ENCODE data around the gene TTC1. TPM values are rescaled to one million over a fixed set of nuclear protein-coding genes. Genes with fewer than 3 reads are reported as not detected.

The TTC1 gene
- total and polyA plus RNA-seq, 12 donors = 32.7 to 131 (median 47.5) TPM

DNA sequence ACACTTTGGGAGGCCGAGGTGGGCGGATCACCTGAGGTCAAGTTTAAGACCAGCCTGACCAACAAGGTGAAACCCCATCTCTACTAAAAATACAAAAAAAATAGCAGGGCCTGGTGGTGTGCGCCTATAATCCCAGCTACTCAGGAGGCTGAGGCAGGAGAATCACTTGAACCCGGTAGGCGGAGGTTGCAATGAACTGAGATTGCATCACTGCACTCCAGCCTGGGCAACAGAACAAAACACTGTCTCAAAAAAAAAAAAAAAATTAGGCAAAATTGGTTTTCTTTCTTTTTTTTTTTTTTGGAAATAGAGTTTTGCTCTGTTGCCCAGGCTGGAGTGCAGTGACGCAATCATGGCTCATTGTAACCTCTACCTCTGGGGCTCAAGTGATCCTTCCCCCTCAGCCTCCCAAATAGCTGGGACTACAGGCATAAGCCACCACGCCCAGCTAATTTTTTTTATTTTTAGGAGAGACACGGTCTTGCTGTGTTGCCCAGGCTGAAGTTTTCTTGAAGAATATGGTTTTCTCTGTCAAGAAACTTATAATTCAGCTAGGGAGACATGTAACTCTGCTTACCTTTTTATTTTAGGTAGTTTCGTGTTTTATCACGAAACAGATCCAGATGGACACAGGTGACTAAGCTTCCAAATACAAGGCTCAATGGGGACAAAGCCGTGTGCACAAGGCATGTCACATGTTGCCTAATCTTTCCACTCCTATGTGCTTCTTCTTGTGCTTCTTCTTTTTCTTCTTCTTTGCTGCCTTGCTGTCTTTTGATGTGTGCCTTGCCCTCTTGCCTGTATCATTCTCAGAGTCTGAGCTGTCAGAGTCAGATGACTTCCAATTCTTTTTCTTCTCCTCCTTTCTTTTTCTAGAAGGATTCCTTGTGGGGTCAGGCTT lies 14.3 kb downstream of the TTC1 start:
- intact Hi-C loops (cut with DNase I) = loop anchor here (5.0 to 10.0 kb wide), 3 partner anchors 172 to 364 kb away; no protein-coding TSS in a partner anchor
- WGBS, 4 donors = 89 to 93% (median 91%) methylated on average over 11 of the region's 11 CpGs

GRCh38 chr5:160023908-160024630 lies 15.1 kb downstream of the TTC1 start:
- H3K36me3 ChIP-seq (replicated peaks in 1 of 2) = peaks cover 0 to 4% of the 10 kb centered on the region in 2 donors
- H3K4me3 ChIP-seq = no peak overlapping the region
- H3K27me3 ChIP-seq = no peaks in the 10 kb centered on the region
- H3K4me1 ChIP-seq (replicated peaks in 1 of 2) = peaks cover 0 to 16% of the 10 kb centered on the region in 2 donors
- H3K27ac ChIP-seq = peak overlapping the region in 1 of 5 donors; percentile 42
- WGBS, 4 donors = 71 to 97% (median 95%) methylated on average over 1 of the region's 1 CpG
- DNase-seq = no peak
- intact Hi-C loops (cut with DNase I) = loop anchor here (5.0 to 10.0 kb wide), 3 partner anchors 171 to 363 kb away; no protein-coding TSS in a partner anchor
- TF ChIP-seq POLR2A (IDR thresholded peaks at IDR 0.05) (no peak), CTCF (IDR thresholded peaks at IDR 0.05) (no peak)
- no peaks in the 10 kb centered on the region for H3K9me3 ChIP-seq (replicated peaks in 1 of 3)

More for the DNA sequence above, 14.3 kb downstream of the TTC1 start:
- Histone ChIP-seq H3K36me3 (replicated peaks in 1 of 2) (peaks cover 0 to 4% of the 10 kb centered on the region in 2 donors), H3K27ac (no peak overlapping the region), H3K4me1 (replicated peaks in 1 of 2) (peaks cover 0 to 16% of the 10 kb centered on the region in 2 donors), H3K9me3 (replicated peaks in 1 of 3) (no peaks in the 10 kb centered on the region), H3K27me3 (no peaks in the 10 kb centered on the region), H3K4me3 (no peak overlapping the region)
- no peak for DNase-seq
- no peak for TF ChIP-seq POLR2A (IDR thresholded peaks at IDR 0.05)
- no peak for TF ChIP-seq CTCF (IDR thresholded peaks at IDR 0.05)

DNA sequence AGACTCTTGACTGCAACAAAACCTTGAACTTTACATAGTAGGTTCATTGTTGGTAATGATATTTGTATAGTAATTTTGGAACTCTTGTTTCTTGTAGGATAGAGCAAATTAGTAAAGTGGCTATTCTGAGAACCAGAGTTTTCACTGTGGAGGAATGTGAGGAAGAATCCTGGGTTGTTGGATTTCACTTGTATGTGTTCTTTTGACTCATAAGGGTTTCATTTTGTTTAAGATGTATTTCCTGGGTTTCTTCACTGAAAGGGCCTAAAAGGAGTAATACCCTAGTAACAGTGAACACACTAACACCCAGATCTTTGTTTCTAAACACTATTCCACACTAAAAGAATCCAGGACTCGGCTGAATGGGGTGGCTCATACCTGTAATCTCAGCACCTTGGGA lies 20.1 kb downstream of the TTC1 start:
- TF ChIP-seq POLR2A (IDR thresholded peaks at IDR 0.05) (no peak), CTCF (IDR thresholded peaks at IDR 0.05) (no peak)
- Histone ChIP-seq H3K27ac (no peak overlapping the region), H3K4me1 (replicated peaks in 1 of 2) (peaks cover 7 to 18% of the 10 kb centered on the region in 2 donors), H3K4me3 (no peak overlapping the region), H3K9me3 (replicated peaks in 1 of 3) (no peaks in the 10 kb centered on the region), H3K36me3 (replicated peaks in 1 of 2) (peaks cover 0 to 4% of the 10 kb centered on the region in 2 donors), H3K27me3 (no peaks in the 10 kb centered on the region)
- DNase-seq = no peak
- WGBS, 4 donors = 95 to 100% (median 99%) methylated on average over 1 of the region's 1 CpG
- intact Hi-C loops (cut with DNase I) = loop anchor here (10.0 kb wide), 1 partner anchor 166 kb away; no protein-coding TSS in a partner anchor
